ENCODE measurements around the gene NECTIN4. TPM values are rescaled to one million over a fixed set of nuclear protein-coding genes. Genes with fewer than 3 reads are reported as not detected.

Gene NECTIN4
- total RNA-seq, 4 donors from 2014 or later: 52.7 to 161 (median 96.2) TPM

- H3K4me3 ChIP-seq: no peak overlapping the region
- no peaks in the 10 kb centered on the region for H3K9me3 ChIP-seq
- peak overlapping the region in 3 of 4 donors; percentile 2 to 85 (median 84) for H3K27ac ChIP-seq
- H3K27me3 ChIP-seq: no peaks in the 10 kb centered on the region
- H3K4me1 ChIP-seq: peaks cover 0 to 86% (median 13%) of the 10 kb centered on the region in 3 donors
- peaks cover 0 to 59% (median 7%) of the 10 kb centered on the region in 3 donors for H3K36me3 ChIP-seq
- WGBS, 2 donors: 84 to 88% methylated on average over 4 of the region's 4 CpGs
- TF ChIP-seq CTCF (IDR thresholded peaks at IDR 0.05): no peak
- no peak for TF ChIP-seq POLR2A (IDR thresholded peaks at IDR 0.05)
- intact Hi-C loops (cut with DNase I): no loop called here
- no peak for DNase-seq
Measured at GRCh38 chr1:161070761-161071160, 18.6 kb downstream of the NECTIN4 start.

- DNase-seq: peak; percentile 72
- Histone ChIP-seq H3K9me3 (no peaks in the 10 kb centered on the region), H3K27me3 (no peaks in the 10 kb centered on the region), H3K36me3 (peaks cover 0 to 60% (median 7%) of the 10 kb centered on the region in 3 donors), H3K4me1 (peaks cover 0 to 77% (median 13%) of the 10 kb centered on the region in 3 donors), H3K4me3 (peak within 1 kb of the TSS; percentile 21 to 62 (median 42)), H3K27ac (peak within 1 kb of the TSS; percentile 72 to 86 (median 84))
- 54 to 73% methylated on average over 1 to 2 of the region's 9 CpGs for WGBS, 2 donors
- intact Hi-C loops (cut with DNase I): no loop called here
- TF ChIP-seq POLR2A (IDR thresholded peaks at IDR 0.05): peak in 2 of 4 donors; percentile 58 to 60
- TF ChIP-seq CTCF (IDR thresholded peaks at IDR 0.05): no peak
Measured at GRCh38 chr1:161069731-161070270, 19.6 kb downstream of the NECTIN4 start, which contains the start of gene ARHGAP30. ARHGAP30 (minus strand) TSS chr1:161069891; CDS start chr1:161069624, 267 bp downstream.

- H3K36me3 ChIP-seq: peaks cover 0 to 60% (median 7%) of the 10 kb centered on the region in 3 donors
- peaks cover 0 to 71% (median 10%) of the 10 kb centered on the region in 3 donors for H3K4me1 ChIP-seq
- peak overlapping the region; percentile 21 to 62 (median 42) for H3K4me3 ChIP-seq
- intact Hi-C loops (cut with DNase I): no loop called here
- H3K27ac ChIP-seq: peak overlapping the region; percentile 72 to 86 (median 84)
- TF ChIP-seq CTCF (IDR thresholded peaks at IDR 0.05) (no peak), POLR2A (IDR thresholded peaks at IDR 0.05) (no peak)
- DNase-seq: no peak
- whole genome bisulfite sequencing, 2 donors: 44 to 77% methylated on average over 7 to 8 of the region's 9 CpGs
- H3K9me3 ChIP-seq: no peaks in the 10 kb centered on the region
- no peaks in the 10 kb centered on the region for H3K27me3 ChIP-seq
Measured at GRCh38 chr1:161069241-161069640, 20.1 kb downstream of the NECTIN4 start.

- H3K4me3 ChIP-seq: peak overlapping the region; percentile 21 to 62 (median 42)
- intact Hi-C loops (cut with DNase I): no loop called here
- peak; percentile 41 for DNase-seq
- no peak for TF ChIP-seq CTCF (IDR thresholded peaks at IDR 0.05)
- peak in 1 of 4 donors; percentile 33 for TF ChIP-seq POLR2A (IDR thresholded peaks at IDR 0.05)
- H3K27ac ChIP-seq: peak overlapping the region; percentile 72 to 86 (median 84)
- peaks cover 0 to 59% (median 7%) of the 10 kb centered on the region in 3 donors for H3K36me3 ChIP-seq
- 52 to 55% methylated on average over 7 to 9 of the region's 10 CpGs for WGBS, 2 donors
- H3K27me3 ChIP-seq: no peaks in the 10 kb centered on the region
- H3K9me3 ChIP-seq: no peaks in the 10 kb centered on the region
- peaks cover 0 to 64% (median 5%) of the 10 kb centered on the region in 3 donors for H3K4me1 ChIP-seq
Measured at GRCh38 chr1:161068306-161069234, 20.8 kb downstream of the NECTIN4 start.

Data from esophagus squamous epithelium (tissue), 5 donors.